MM.1S (cell line): ENCODE measurements around the gene CPA3.

Experiments
- CTCF ChIP-seq: fragments of 300-600 bp; sonication (generic); IDR thresholded peaks from 2 replicates; pipeline ENCODE4 v1.5.1; 2016; ENCODE audit warnings: antibody characterized with exemption, low read length, mixed read lengths
- EZH2 ChIP-seq: fragments of 300-600 bp; sonication (generic); optimal IDR thresholded peaks from 2 replicates; pipeline ENCODE3; 2017; ENCODE audit warnings: low read depth, mild to moderate bottlenecking, antibody characterized with exemption, low read length, mixed read lengths
- EZH2phosphoT487 ChIP-seq: fragments of 300-600 bp; sonication (generic); IDR thresholded peaks from 2 replicates; pipeline ENCODE4 v1.6.1; 2018; ENCODE audit warnings: antibody characterized with exemption, low read length

GRCh38 chr3:148825476-148825875 lies 39.6 kb upstream of the CPA3 start:
- no peak for TF ChIP-seq CTCF
- TF ChIP-seq EZH2, result no peak
- no peak for TF ChIP-seq EZH2phosphoT487
